IPS-18c (cell line): Measurements from ENCODE around the gene ZNF692.

Experiments used
- H3K4me3 ChIP-seq: 2 replicates; pipeline ENCODE4 v1.7.0; 2013; ENCODE audit warnings: low read depth, mild to moderate bottlenecking, low read length, moderate library complexity; ENCODE audit not compliant: insufficient read depth
- H3K9me3 ChIP-seq: one replicate; pipeline ENCODE4 v1.6.1; 2013; ENCODE audit warnings: mild to moderate bottlenecking, low read length, moderate library complexity; ENCODE audit not compliant: control insufficient read depth, insufficient read depth

Gene ZNF692

DNA sequence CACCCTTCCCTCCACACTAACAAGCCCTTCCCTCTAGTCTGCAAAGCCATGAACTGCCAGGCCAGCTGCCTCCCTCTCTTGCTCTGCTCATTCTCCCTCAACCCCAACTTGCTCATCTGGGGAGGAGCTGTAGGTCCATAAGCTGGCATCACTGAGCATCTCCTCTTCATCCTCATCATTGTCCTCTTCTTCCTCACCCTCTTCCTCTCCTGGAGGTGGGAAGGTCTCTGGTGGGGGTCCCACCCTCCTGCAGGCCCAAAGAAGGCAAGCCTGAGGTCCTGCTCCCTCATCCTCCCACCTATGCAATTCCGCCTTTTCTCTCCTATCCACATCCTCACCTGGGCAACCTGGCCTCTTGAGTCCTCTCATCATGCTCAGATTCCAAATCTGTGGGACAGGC, 2.7 kb downstream of the ZNF692 start:
- Histone ChIP-seq H3K4me3 (no peak overlapping the region), H3K9me3 (peaks cover 2% of the 10 kb centered on the region)

DNA sequence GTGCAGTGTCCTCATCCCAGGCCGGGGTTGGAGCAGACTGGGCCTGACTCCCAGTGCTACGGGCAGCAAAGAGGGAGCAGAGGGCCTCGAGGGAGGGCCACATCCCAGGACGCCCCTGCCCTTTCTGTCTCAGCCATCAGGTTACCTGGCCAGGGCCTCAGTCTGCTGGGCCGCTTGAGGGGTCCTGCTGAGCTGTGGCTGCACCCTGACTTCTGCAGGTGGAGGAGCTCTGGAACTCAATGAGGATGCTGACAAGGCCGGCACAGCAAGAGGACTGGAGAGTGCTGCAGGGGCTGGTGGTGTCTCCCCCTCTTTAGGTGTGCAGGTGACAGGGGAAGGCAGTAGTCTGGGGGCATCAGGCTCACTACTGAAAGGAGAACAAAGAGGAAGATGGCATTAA, 3.3 kb downstream of the ZNF692 start:
- peaks cover 2% of the 10 kb centered on the region for H3K9me3 ChIP-seq

DNA sequence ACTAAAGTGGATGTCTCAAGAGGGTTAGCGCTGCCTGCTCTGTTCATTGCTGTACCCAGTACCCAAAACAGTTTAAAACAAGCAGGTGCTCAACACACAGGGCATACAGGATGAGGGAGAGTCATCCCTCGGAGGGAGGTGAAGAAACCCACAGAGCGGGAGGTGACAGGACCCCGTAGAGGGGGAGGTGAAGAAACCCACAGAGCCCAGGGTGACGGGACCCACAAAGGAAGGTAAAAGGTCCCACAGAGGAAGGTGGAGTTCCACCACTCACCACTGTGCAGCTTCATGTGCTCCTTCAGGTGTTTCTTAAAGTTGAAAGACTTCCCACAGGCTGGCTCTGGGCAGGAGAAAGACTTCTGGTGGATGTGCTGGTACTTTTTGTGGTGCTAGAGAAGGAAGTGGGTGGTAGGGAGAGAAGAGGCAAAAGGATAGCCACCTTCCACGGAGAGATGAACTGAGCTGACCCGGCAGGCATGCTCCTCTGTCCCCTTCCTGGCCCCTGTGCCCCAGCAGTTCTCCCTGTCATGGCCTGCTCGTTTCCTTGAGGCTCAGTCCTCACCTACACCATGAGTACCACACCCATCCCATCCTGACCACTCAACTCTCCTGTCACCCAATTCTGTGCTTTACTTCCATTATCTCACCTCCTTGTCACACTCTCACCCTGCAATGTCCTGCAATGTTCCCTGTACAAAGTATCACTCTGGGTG, 5.1 kb downstream of the ZNF692 start:
- Histone ChIP-seq H3K9me3 (peaks cover 2% of the 10 kb centered on the region), H3K4me3 (no peak overlapping the region)

More for the DNA sequence above, 3.3 kb downstream of the ZNF692 start:
- H3K4me3 ChIP-seq = no peak overlapping the region

DNA sequence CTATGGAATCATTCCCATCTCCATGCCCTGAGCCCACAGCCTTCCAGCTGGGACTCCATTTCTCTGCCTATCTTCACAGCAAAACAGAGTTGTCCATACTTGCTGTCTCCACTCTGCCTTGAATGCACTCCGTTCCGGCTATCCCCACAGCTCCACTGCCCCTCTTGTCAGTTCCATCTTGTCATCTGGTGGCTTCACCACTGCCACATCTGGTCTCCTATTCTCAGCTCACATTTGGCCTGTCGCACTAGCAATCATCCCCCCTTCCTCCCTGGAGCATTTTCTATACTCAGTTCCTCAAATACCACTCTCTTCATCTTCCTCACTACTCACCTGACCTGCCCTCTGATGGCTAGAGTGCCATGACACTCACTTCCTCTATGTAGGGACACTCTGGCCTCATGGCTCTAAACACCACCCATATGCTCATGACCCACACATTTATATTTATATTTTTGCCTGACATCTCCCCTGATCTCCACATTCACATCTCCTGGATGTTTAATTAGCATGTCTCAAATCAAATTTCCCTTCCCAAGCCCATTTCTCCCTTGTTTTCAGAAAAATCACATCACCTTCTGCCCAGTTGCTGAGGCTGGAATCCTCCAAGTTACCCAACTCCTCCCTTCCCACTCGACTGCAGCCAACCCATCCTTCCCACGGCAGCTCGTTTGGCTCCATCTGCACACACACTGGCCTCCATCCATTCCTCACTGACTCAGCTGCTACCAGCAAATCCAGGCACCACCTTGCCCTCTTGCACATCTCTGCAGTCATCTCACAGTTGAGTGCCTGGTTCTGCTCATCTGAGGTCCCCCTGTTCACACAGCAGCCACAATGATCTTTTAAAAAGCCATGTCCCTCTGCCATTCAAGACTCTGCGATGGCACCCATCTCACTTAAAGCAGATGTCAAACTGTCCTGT, 6.1 kb downstream of the ZNF692 start:
- no peak overlapping the region for H3K4me3 ChIP-seq
- peaks cover 2% of the 10 kb centered on the region for H3K9me3 ChIP-seq

DNA sequence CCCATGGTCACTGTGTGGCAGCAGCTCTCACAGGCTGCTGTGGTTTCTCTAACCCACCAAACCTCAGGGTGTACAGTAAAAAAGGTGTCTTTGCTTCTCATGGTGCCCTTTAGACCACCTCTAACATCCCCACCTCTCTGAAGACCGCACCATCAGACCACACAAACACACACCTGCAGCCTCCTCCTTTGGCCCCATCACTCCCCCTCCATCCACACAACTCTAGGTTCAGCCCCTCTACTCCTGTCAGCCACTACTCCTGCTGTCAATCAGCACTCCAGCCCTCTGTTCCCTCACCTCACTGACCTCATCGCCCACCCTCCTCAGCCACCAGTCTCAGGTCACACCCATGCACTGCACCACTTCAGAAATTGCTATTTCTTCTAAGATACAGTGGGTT, 7.5 kb downstream of the ZNF692 start:
- peaks cover 2% of the 10 kb centered on the region for H3K9me3 ChIP-seq
- H3K4me3 ChIP-seq = no peak overlapping the region

DNA sequence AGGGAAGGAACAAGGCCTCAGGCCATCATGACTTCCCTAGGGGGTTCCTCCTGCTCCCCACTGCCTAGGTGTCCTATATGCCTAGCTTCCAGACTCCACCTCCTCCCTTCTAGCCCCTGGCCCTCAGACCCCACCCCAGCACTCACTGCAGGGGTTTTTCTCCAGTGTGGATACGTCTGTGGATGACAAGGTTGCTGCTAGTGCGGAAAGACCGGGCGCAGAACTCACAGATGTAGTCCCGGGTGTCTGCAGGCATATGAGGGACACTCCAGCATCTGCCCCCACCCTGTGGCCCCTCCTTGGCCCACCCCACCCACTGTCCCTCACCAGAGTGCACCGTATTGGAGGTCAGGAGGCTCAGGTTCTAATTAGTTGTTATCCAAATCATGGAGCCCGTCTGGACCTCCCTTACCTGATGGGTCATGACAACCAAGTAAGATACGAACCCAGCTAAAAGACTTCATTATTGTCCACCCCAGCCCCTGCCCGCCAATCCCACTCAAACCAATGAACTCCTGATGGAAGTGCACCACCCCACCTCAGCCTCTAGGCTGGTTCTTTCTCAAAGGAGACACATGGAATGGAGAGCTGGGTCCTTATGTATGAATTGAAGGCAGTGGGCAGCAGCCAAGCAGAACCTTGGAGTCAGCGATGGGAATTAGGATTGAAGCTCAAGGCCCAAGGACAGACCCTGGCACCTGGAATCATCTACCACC, 8.2 kb downstream of the ZNF692 start:
- peaks cover 2% of the 10 kb centered on the region for H3K9me3 ChIP-seq
- H3K4me3 ChIP-seq = no peak overlapping the region

DNA sequence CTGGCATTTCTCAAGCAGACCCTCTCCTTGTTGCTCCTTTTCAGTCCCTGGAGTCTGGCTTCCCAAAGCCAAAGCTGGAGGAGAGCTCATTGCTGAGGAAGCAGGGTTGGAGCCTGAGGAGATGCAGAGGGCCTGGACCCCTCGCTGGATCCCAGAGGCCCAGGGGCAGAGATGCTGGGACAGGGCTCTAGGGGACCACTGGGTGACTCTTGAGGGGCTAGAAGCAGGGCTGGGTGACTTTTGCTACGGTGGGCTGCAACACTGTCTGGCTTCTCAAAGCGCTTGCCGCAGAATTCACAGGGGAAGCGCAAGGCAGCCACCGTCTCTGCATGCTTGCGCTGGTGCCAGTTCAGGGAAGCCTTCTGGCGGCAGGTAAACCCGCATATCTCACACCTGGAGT, 8.8 kb downstream of the ZNF692 start:
- Histone ChIP-seq H3K4me3 (no peak overlapping the region), H3K9me3 (peaks cover 2% of the 10 kb centered on the region)

DNA sequence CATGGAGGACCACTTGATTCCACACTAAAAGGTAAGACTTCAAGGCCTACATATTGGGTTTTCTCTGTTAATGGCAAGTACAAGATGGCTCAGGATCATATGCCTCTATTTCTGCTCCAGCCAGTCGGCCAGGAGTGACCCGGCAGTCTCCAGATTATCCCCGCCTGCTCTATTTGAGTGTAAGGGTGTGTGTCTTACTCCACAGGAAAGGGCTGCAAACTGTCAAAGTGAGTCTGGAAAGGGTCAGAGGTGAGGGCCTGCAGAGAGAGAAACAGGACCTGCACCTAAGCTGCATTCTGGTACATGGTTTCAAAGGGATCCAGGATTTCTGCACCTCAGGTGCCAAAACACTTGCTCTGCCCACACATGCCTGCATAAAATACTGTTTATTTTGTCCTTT, 9.2 kb downstream of the ZNF692 start:
- H3K4me3 ChIP-seq = no peak overlapping the region
- H3K9me3 ChIP-seq = peaks cover 2% of the 10 kb centered on the region

DNA sequence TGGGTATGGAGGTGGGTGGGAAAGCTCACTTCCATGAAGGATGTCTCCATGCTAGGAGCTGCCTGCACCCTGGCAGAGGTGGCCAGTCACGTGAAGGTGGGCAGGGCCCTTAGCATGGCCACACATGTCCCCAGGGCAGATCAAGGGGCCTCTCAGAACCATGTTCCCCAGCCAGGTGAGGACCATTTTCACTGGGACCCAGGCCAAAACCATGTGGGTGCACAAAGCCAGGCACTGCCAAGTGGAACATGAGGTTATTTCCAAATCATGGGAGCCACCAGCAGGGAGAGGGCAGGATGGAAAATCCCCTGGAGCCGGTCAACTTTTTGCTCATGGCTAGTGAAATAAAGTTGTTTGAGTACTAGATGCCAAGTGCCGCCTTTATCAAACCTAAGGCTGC, 9.7 kb downstream of the ZNF692 start:
- no peak overlapping the region for H3K4me3 ChIP-seq
- H3K9me3 ChIP-seq = peaks cover 2% of the 10 kb centered on the region

DNA sequence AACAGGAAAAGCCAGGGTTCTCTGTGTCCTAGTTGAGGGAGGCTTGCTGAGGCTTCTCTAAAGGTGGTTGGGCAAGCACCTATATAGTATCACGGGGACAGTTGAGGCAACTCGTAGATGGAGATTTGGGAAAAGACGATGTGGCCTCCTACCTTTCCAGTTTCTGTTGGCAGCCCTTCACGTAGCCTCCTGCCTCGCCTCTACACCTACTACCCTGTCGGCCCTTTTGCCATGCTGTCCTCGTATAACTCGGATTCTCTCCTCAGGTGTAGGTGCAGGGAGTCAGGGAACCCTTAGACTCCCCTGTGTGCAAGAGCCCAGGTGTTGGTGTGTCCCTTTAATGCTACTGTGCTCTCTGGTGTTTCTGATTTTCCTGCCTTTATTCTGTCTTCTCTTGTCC, 10.3 kb downstream of the ZNF692 start:
- Histone ChIP-seq H3K4me3 (no peak overlapping the region), H3K9me3 (peaks cover 2% of the 10 kb centered on the region)

DNA sequence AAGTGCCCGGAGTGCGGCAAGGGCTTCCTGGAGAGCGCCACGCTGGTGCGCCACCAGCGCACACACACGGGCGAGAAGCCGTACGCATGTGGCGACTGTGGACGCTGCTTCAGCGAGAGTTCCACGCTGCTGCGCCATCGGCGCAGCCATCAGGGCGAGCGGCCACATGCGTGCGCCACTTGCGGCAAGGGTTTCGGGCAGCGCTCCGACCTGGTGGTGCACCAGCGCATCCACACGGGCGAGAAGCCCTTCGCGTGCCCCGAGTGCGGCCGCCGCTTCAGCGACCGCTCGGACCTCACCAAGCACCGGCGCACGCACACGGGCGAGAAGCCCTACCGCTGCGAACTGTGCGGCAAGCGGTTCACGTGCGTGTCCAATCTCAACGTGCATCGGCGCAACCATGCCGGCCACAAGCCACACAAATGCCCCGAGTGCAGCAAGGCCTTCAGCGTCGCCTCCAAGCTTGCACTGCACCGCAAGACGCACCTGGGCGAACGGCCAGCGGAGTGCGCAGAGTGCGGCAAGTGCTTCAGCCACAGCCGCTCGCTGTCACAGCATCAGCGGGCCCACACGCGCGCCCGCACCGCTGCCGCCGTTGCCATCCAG, 10.8 kb downstream of the ZNF692 start:
- H3K4me3 ChIP-seq = no peak overlapping the region

DNA sequence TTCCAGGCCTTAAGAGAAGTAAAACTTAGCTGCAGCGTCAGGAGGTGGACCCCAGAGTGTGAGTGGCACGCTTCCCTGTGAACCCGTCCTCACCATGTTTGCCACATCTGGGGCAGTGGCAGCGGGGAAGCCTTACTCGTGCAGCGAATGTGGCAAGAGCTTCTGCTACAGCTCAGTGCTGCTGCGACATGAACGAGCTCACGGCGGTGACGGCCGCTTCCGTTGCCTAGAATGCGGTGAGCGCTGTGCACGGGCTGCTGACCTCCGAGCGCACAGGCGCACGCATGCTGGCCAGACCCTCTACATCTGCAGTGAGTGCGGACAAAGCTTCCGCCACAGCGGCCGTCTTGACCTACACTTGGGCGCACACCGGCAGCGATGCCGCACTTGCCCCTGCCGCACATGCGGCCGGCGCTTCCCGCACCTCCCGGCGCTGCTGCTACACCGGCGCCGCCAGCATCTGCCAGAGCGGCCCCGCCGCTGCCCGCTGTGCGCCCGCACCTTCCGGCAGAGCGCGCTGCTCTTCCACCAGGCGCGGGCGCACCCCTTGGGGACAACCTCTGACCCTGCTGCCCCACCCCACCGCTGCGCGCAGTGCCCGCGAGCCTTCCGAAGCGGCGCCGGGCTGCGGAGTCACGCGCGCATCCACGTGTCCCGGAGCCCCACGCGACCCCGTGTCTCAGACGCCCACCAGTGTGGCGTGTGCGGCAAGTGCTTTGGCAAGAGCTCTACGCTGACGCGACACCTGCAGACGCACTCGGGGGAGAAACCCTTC, 11.5 kb downstream of the ZNF692 start:
- Histone ChIP-seq H3K4me3 (no peak overlapping the region), H3K9me3 (no peaks in the 10 kb centered on the region)

More for the DNA sequence above, 10.8 kb downstream of the ZNF692 start:
- no peaks in the 10 kb centered on the region for H3K9me3 ChIP-seq

DNA sequence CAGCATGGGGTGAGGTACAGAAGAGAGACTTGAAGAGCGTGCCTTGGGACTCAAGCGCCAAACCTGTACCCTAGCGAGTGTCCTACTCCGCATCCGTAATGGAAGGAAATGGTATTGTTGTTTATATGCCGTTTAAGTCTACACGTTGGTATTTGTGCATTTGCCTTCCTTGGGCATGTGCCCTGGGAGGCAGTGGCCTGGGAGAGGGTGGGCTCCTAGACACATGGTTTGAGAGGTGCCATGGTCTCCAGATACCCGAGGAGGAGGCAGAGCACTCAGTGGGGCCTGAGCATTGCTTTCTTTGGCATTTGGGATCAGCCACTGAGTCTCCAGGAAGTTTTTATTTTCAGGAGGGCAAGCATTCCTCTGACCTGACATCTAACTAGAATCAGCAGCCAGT, 14.4 kb downstream of the ZNF692 start:
- H3K4me3 ChIP-seq = no peak overlapping the region
- H3K9me3 ChIP-seq = no peaks in the 10 kb centered on the region

DNA sequence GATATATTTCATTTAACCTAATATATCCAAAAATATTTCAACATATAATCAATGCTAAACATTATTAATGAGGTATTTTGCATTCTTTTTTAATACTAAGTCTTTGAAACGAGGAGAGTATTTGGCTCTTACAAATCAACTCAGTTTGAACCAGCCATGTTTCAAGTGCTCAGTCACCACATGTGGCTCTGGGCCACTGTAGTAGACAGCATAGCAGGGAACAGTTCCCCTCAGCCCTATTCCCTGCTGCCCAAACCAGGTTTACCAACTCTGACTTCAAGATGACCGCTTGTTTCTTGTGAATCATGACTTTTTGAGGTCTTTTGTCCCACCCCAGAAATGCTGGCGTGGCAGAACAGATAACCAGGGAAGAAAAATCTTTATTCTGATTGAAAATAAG, 15.2 kb downstream of the ZNF692 start:
- Histone ChIP-seq H3K4me3 (no peak overlapping the region), H3K9me3 (no peaks in the 10 kb centered on the region)

DNA sequence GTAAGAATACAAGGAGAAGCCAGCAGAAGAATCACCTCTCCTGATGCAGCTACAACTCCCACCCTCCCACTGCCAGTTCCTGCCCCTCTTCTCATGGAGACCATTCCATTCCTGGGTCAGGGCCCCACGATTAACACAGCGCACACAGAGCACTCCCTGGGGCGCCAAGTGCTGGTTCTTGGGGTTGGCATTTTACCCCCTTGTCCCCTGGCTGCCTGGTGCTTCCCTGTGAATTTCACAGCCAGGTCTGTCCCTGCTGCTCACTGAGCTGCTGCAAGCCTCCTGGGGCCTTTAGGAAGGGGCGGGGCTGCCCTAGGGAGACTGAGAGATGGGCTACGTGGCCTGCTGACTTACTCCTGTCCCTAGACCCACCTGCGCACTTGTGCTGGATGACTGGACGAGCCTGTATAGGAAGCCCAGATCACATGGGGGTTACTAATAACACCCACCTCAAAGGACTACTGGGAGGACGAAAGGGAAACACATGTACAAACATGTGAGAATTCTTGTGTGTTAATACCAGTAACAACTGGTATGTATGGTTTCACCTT, 16.0 kb downstream of the ZNF692 start:
- Histone ChIP-seq H3K9me3 (no peaks in the 10 kb centered on the region), H3K4me3 (no peak overlapping the region)

DNA sequence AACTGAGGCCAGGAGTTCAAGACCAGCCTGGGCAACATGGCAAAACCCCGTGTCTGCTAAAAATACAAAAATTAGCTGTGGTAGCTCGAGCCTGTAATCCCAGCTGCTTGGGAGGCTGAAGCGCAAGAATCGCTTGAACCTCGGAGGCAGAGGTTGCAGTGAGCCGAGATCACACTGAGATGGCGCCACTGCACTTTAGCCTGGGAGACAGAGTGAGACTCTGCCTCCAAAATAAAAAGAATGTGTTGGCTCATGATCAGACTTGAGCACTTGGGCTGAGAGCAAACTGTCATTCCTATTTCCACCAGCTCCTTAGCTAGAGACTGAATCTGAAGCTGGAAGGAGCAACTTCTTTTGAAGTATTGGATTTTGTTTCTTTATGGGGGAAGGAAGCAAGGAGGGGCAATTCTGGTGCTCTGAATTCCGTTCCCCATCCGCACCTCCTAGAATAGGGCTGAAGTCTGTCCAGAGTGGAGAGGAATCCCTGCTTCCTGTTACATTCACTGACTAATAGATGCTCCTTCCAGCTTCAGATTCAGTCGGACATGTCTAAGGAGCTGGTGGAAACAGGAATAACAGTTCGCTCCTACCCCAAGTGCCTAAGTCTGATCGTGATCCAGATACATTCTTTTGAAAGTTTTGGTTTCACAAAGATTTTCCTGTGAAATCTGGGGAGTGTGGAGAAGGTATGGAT, 17.0 kb downstream of the ZNF692 start:
- no peaks in the 10 kb centered on the region for H3K9me3 ChIP-seq
- H3K4me3 ChIP-seq = no peak overlapping the region
